GM18519 (cell line): ENCODE measurements around the gene RNF41.

ENCODE experiments used
- ATAC-seq: cut with Tn5 transposase; IDR thresholded peaks from one replicate; pipeline ENCODE4 v1.9.1; 2021; ENCODE audit warnings: mild to moderate bottlenecking, moderate library complexity; ENCODE audit not compliant: unreplicated experiment, low FRiP score

The RNF41 gene

GRCh38 chr12:56188131-56188777 is 33.5 kb downstream of the RNF41 start:
- ATAC-seq = no peak

GRCh38 chr12:56186957-56187356 is 34.8 kb downstream of the RNF41 start:
- ATAC-seq = no peak

- ATAC-seq = no peak
Observed at GRCh38 chr12:56178347-56178746, 43.4 kb downstream of the RNF41 start.

GRCh38 chr12:56172839-56173238 is 48.9 kb downstream of the RNF41 start:
- no peak for ATAC-seq

- no peak for ATAC-seq
Observed at GRCh38 chr12:56169229-56169759, 52.4 kb downstream of the RNF41 start.

GRCh38 chr12:56165369-56165768 is 56.4 kb downstream of the RNF41 start:
- ATAC-seq = no peak

GRCh38 chr12:56164345-56164729 is 57.4 kb downstream of the RNF41 start:
- ATAC-seq = no peak

GRCh38 chr12:56163533-56164344 is 58.0 kb downstream of the RNF41 start:
- ATAC-seq = no peak

- ATAC-seq = no peak
Observed at GRCh38 chr12:56162468-56163290, 59.0 kb downstream of the RNF41 start.

- no peak for ATAC-seq
Observed at GRCh38 chr12:56161690-56162351, 59.9 kb downstream of the RNF41 start.

GRCh38 chr12:56160894-56161689 is 60.6 kb downstream of the RNF41 start:
- no peak for ATAC-seq

- ATAC-seq = no peak
Observed at GRCh38 chr12:56160193-56160763, 61.4 kb downstream of the RNF41 start.

- ATAC-seq = no peak
Observed at GRCh38 chr12:56159482-56160192, 62.1 kb downstream of the RNF41 start.

- ATAC-seq = no peak
Observed at GRCh38 chr12:56158926-56159461, 62.7 kb downstream of the RNF41 start.

- peak; percentile 70 for ATAC-seq
Observed at GRCh38 chr12:56158029-56158925, 63.4 kb downstream of the RNF41 start, which contains the start of gene MYL6. Gene MYL6, plus strand, starts transcription at chr12:56158359. Its CDS starts 43 bp downstream, at chr12:56158402.

GRCh38 chr12:56157201-56158028 is 64.3 kb downstream of the RNF41 start:
- peak; percentile 18 for ATAC-seq
